CD4-positive, CD25-positive, alpha-beta regulatory T cell (primary cell): ENCODE measurements around the gene TBCCD1. TPM values are rescaled to one million over a fixed set of nuclear protein-coding genes. Genes with fewer than 3 reads are reported as not detected.
"Not testable (repeated sequence)": the region's sequence is repeated elsewhere in the genome, so short reads cannot be mapped to it uniquely, and the experiment has no call there.

Source experiments
- ATAC-seq, 2 donors: fragments of 150-1000 bp; cut with Tn5 transposase; one replicate each; pipeline ENCODE4 v1.10.0; 2021; ENCODE audit warnings: low read depth in 2 of 2, moderate number of reproducible peaks in 2 of 2, moderate library complexity in 1 of 2
- DNase-seq, 3 donors: peaks; one replicate each; pipeline versions ENCODE4 v3.0.0 to v3.0.0-alpha.2; 2012 to 2022; ENCODE audit warnings: mixed read lengths in 1 of 3
- H3K27ac ChIP-seq: one replicate; pipeline ENCODE4 v1.7.0; 2013; ENCODE audit warnings: mild to moderate bottlenecking, low read length; ENCODE audit not compliant: insufficient read depth, poor library complexity, severe bottlenecking
- H3K27me3 ChIP-seq: one replicate; pipeline ENCODE4 v1.7.0; 2013; ENCODE audit warnings: low read length; ENCODE audit not compliant: control insufficient read depth, insufficient read depth
- H3K36me3 ChIP-seq: one replicate; pipeline ENCODE4 v1.7.0; 2013; ENCODE audit warnings: mild to moderate bottlenecking, low read length, moderate library complexity; ENCODE audit not compliant: control insufficient read depth, insufficient read depth
- H3K4me1 ChIP-seq: 2 replicates; pipeline ENCODE4 v1.7.0; 2013; ENCODE audit warnings: mild to moderate bottlenecking, low read length; ENCODE audit not compliant: insufficient read depth, control insufficient read depth, poor library complexity, severe bottlenecking
- H3K4me3 ChIP-seq: one replicate; pipeline ENCODE4 v1.7.0; 2013; ENCODE audit warnings: low read depth, mild to moderate bottlenecking, low read length, moderate library complexity
- H3K9me3 ChIP-seq, 2 experiments: 1 replicate in 1 of 2; 2 replicates in 1 of 2; pipeline ENCODE4 v1.7.0; 2013; ENCODE audit warnings: low read length in 2 of 2, mild to moderate bottlenecking in 1 of 2, moderate library complexity in 1 of 2; ENCODE audit not compliant: control insufficient read depth in 2 of 2
- H3K27ac Mint-ChIP-seq, 3 donors: one replicate each; pipeline ENCODE4 v1.8.0; 2020 to 2022; ENCODE audit warnings: mild to moderate bottlenecking in 3 of 3, mixed read lengths in 3 of 3, moderate library complexity in 2 of 3
- H3K27me3 Mint-ChIP-seq: one replicate; pipeline ENCODE4 v1.8.0; 2022; ENCODE audit warnings: mild to moderate bottlenecking, mixed read lengths
- H3K36me3 Mint-ChIP-seq: one replicate; pipeline ENCODE4 v1.8.0; 2020; ENCODE audit warnings: mixed read lengths
- H3K4me1 Mint-ChIP-seq, 4 donors: one replicate each; pipeline ENCODE4 v1.8.0; 2020 to 2022; ENCODE audit warnings: mixed read lengths in 4 of 4, mild to moderate bottlenecking in 1 of 4
- H3K4me3 Mint-ChIP-seq, 4 donors: one replicate each; pipeline ENCODE4 v1.8.0; 2020 to 2022; ENCODE audit warnings: mild to moderate bottlenecking in 4 of 4, mixed read lengths in 4 of 4, moderate library complexity in 3 of 4
- H3K9me3 Mint-ChIP-seq, 7 donors: one replicate each; pipeline ENCODE4 v1.8.0; 2020 to 2022; ENCODE audit warnings: mixed read lengths in 7 of 7, mild to moderate bottlenecking in 3 of 7, moderate library complexity in 2 of 7
- polyA plus RNA-seq, 4 donors: library from polyadenylated mRNA; unstranded; fragments of 300-500 nt; fragmentation: Illumina TruSeq; gene quantifications; one replicate each; pipeline ENCODE4 v1.2.3, GENCODE V29; 2021
- total RNA-seq: library from RNA; stranded (reverse); gene quantifications from one replicate; pipeline ENCODE4 v1.2.3, GENCODE V29; 2022

TBCCD1 gene
- total and polyA plus RNA-seq, 5 donors from 2014 or later: 18.7 to 23.9 (median 22.0) TPM

DNA sequence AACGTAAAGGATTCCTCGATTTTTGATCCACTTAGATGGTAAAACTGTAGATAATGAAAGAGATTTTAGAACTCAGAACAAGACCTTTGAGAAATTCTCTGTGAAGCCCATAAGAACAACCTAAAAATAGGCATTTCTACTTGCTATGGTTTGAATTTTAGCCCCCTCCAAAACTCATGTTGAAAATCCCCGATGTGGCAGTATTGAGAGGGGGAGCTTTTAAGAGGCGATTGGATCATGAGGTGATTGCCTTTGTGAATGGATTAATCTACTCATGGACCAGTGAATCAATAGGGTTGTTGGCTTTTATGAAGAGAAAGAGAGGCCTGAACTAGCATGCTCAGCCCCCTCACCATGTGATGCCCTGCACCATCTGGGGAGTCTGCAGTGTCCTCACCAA, 25.5 kb upstream of the TBCCD1 start:
- H3K27me3 Mint-ChIP-seq: peaks cover 6% of the 10 kb centered on the region
- no peak overlapping the region for H3K4me3 Mint-ChIP-seq
- Histone ChIP-seq H3K9me3 (no peaks in the 10 kb centered on the region), H3K27ac (no peak overlapping the region), H3K27me3 (no peaks in the 10 kb centered on the region), H3K36me3 (no peaks in the 10 kb centered on the region), H3K4me3 (no peak overlapping the region), H3K4me1 (peaks cover 13% of the 10 kb centered on the region)
- ATAC-seq: no peak
- no peaks in the 10 kb centered on the region for H3K36me3 Mint-ChIP-seq
- no peaks in the 10 kb centered on the region for H3K9me3 Mint-ChIP-seq
- DNase-seq: no peak
- H3K27ac Mint-ChIP-seq: no peak overlapping the region
- H3K4me1 Mint-ChIP-seq: peaks cover 10 to 19% (median 14%) of the 10 kb centered on the region in 4 donors

DNA sequence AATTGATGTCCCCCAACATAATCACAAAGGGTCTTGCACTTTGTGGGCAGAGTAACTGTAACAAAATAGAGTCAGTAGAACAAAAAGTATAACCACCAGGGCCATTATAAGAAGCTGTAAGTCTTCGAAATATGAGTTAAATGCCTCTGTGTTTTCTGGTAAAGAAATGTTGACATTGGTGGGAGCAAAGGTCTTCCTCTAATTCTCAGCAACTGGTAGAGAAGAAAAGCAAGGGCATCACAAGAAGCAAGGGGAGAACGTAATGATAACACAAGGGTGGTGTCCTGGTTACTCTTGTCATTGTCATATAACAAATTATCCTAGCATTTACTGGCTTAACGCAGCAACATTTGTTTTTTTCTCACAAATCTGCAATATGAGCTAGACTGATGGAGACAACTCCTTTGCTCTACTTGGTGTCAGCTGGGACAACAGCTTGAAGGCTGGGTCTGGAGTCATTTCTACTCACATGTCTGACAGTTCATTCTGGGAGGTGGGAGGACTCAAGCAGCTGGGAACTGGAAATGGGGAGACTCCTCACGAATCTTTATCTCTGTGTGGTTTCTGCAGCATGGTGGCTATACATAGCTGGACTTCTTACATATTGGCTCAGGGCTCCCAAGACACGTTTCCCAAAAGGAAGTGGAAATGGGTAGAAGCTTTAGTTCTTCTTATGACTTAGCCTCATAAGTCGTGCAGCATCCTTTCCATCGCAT, 23.6 kb upstream of the TBCCD1 start:
- H3K9me3 Mint-ChIP-seq: no peaks in the 10 kb centered on the region
- H3K4me1 Mint-ChIP-seq: peaks cover 10 to 19% (median 14%) of the 10 kb centered on the region in 4 donors
- no peaks in the 10 kb centered on the region for H3K27me3 ChIP-seq
- H3K9me3 ChIP-seq: no peaks in the 10 kb centered on the region
- no peak overlapping the region for H3K4me3 Mint-ChIP-seq
- peak overlapping the region; percentile 77 to 90 (median 86) for H3K27ac Mint-ChIP-seq
- H3K36me3 ChIP-seq: peaks cover 4% of the 10 kb centered on the region
- H3K27me3 Mint-ChIP-seq: no peaks in the 10 kb centered on the region
- H3K36me3 Mint-ChIP-seq: peaks cover 4% of the 10 kb centered on the region
- peak overlapping the region; percentile 51 for H3K27ac ChIP-seq
- no peak overlapping the region for H3K4me3 ChIP-seq
- no peak for ATAC-seq
- H3K4me1 ChIP-seq: peaks cover 13% of the 10 kb centered on the region
- DNase-seq: no peak

DNA sequence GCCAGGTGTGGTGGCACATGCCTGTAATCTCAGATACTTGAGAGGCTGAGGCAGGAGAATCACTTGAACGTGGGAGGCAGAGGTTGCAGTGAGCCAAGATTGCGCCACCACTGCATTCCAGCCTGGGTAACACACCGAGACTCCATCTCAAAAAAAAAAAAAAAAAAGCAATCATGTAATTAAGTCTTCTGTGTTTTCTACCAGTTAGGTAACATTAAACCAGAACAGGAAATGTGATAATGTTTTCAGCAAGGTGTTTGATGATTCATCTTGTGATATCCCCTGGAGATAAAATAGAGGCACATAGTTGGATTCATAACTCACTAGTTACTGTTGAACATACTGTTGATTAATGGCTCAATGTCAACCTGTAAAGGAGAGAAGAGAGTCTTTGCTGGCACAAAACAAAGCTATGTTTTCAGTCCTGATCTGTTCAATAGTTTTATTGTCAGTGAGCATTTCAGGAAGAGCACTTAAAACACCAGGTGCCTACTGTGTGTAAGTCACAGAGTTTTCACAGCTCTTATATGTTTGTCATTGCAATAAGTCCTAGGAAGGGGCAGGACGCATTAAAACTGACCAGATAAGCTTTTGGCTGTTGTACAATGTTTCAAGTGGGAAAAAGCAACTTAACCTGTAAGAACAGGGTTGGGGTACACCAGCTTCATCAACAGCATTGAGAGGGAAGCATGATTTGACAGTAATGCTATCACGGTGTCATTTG, 22.9 kb upstream of the TBCCD1 start:
- Mint-ChIP-seq H3K36me3 (peaks cover 9% of the 10 kb centered on the region), H3K9me3 (no peaks in the 10 kb centered on the region), H3K4me3 (peak overlapping the region in 2 of 4 donors; percentile 16 to 49), H3K4me1 (peaks cover 10 to 19% (median 14%) of the 10 kb centered on the region in 4 donors), H3K27me3 (no peaks in the 10 kb centered on the region), H3K27ac (peak overlapping the region; percentile 77 to 90 (median 86))
- H3K36me3 ChIP-seq: peaks cover 10% of the 10 kb centered on the region
- peak; percentile 96 for ATAC-seq
- H3K4me3 ChIP-seq: peak overlapping the region; percentile 26
- no peaks in the 10 kb centered on the region for H3K27me3 ChIP-seq
- peak overlapping the region; percentile 51 for H3K27ac ChIP-seq
- peaks cover 13% of the 10 kb centered on the region for H3K4me1 ChIP-seq
- DNase-seq: peak in 2 of 3 donors; percentile 39 to 73
- no peaks in the 10 kb centered on the region for H3K9me3 ChIP-seq

DNA sequence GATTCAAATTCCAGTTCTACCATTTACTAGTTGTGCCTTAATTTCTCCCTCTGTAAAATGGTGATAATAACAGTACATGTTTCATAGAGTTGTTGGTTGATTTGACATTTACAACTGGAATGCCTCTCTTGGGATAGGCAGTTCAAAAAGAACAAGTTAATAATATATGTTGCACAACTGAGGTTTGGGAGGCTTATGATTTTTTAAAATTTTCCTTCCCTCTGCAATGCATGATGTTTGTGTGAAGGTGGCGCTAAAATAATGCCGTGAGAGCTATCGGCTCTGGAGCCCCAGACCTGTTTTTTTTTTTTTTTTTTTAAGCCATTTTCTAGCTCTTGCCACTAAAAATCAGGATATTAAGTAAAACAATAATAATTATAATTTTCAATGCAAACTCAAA, 22.0 kb upstream of the TBCCD1 start:
- H3K27ac Mint-ChIP-seq: peak overlapping the region in 1 of 3 donors; percentile 24
- Histone ChIP-seq H3K36me3 (peaks cover 19% of the 10 kb centered on the region), H3K27me3 (no peaks in the 10 kb centered on the region), H3K4me3 (no peak overlapping the region), H3K9me3 (no peaks in the 10 kb centered on the region), H3K27ac (no peak overlapping the region), H3K4me1 (peaks cover 13% of the 10 kb centered on the region)
- DNase-seq: no peak
- H3K36me3 Mint-ChIP-seq: peaks cover 18% of the 10 kb centered on the region
- H3K9me3 Mint-ChIP-seq: no peaks in the 10 kb centered on the region
- no peak for ATAC-seq
- H3K27me3 Mint-ChIP-seq: no peaks in the 10 kb centered on the region
- H3K4me1 Mint-ChIP-seq: peaks cover 10 to 19% (median 14%) of the 10 kb centered on the region in 4 donors
- no peak overlapping the region for H3K4me3 Mint-ChIP-seq

DNA sequence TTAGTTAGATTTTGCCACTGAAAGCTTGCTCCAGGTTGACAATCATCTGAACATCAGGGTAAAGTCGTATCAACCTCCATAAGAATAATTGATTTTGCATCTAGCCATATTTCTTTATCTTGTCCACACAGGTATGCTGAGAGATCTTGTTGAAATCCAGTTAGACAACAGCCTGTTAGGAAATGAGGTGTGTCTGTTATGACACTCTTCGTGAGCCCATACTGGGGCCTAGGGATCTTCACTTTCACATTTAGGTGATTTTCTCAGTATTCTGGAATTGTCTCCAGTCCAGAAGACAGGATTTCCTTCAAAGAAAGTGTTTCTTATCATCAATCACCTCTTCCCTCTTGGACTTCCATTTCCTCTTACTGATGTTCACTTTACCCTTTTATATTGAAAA, 21.5 kb upstream of the TBCCD1 start:
- peak overlapping the region in 1 of 3 donors; percentile 24 for H3K27ac Mint-ChIP-seq
- Histone ChIP-seq H3K27me3 (no peaks in the 10 kb centered on the region), H3K4me3 (no peak overlapping the region), H3K36me3 (peaks cover 24% of the 10 kb centered on the region), H3K9me3 (no peaks in the 10 kb centered on the region), H3K4me1 (peaks cover 13% of the 10 kb centered on the region), H3K27ac (no peak overlapping the region)
- no peak for DNase-seq
- H3K27me3 Mint-ChIP-seq: no peaks in the 10 kb centered on the region
- H3K9me3 Mint-ChIP-seq: no peaks in the 10 kb centered on the region
- ATAC-seq: no peak
- peaks cover 20% of the 10 kb centered on the region for H3K36me3 Mint-ChIP-seq
- no peak overlapping the region for H3K4me3 Mint-ChIP-seq
- H3K4me1 Mint-ChIP-seq: peaks cover 10 to 19% (median 14%) of the 10 kb centered on the region in 4 donors

DNA sequence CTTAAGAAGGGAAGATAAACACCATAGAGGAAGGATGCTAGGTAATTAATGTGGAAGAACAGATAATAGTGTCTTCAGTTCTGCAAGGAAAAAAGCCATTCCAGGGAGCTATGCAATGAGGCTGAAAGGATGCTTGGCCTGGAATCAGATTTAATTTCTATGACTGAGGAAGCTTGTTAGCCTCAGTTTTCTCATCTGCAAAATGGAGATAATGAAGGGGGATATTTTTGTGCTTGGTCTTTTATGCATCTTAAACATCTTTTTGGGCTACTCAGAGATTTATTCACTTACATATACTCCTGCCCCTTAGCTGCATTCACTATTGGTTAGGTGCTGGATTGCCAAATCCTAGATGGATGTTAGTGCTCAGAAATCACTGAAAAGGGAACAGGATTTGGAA, 20.0 kb upstream of the TBCCD1 start:
- no peak overlapping the region for H3K27ac Mint-ChIP-seq
- ATAC-seq: no peak

DNA sequence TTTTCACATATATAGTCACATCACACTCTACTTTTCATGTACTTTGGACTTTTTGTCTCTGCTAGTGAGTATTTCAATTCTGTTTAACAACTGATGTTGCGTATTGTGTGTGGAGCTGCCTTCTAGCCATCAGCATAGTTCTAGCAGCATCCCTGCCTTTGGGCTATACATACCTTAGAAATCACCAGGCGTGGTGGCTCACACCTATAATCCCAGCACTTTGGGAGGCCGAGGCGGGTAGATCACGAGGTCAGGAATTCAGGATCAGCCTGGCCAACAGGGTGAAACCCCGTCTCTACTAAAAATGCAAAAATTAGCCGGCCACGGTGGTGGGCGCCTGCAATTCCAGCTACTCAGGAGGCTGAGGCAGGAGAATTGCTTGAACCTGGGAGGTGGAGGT, 19.1 kb upstream of the TBCCD1 start:
- DNase-seq, H3K4me3 ChIP-seq, H3K27me3 Mint-ChIP-seq, H3K27ac ChIP-seq, H3K9me3 ChIP-seq, H3K9me3 Mint-ChIP-seq, ATAC-seq, H3K4me3 Mint-ChIP-seq, H3K27me3 ChIP-seq: not testable (repeated sequence)
- H3K36me3 ChIP-seq: peaks cover 44% of the 10 kb centered on the region
- Mint-ChIP-seq H3K4me1 (peaks cover 10 to 19% (median 15%) of the 10 kb centered on the region in 4 donors), H3K27ac (peak overlapping the region in 1 of 3 donors; percentile 18), H3K36me3 (peaks cover 37% of the 10 kb centered on the region)
- peaks cover 13% of the 10 kb centered on the region for H3K4me1 ChIP-seq

More for the DNA sequence above, 20.0 kb upstream of the TBCCD1 start:
- Histone ChIP-seq H3K4me1 (peaks cover 13% of the 10 kb centered on the region), H3K9me3 (no peaks in the 10 kb centered on the region), H3K36me3 (peaks cover 35% of the 10 kb centered on the region), H3K4me3 (no peak overlapping the region), H3K27ac (no peak overlapping the region), H3K27me3 (no peaks in the 10 kb centered on the region)
- Mint-ChIP-seq H3K4me3 (no peak overlapping the region), H3K36me3 (peaks cover 29% of the 10 kb centered on the region), H3K27me3 (no peaks in the 10 kb centered on the region), H3K9me3 (no peaks in the 10 kb centered on the region), H3K4me1 (peaks cover 10 to 19% (median 14%) of the 10 kb centered on the region in 4 donors)
- no peak for DNase-seq
